GM21737 (cell line): ENCODE data around the gene CORO1C.

Experiments
- ATAC-seq: cut with Tn5 transposase; IDR thresholded peaks from one replicate; pipeline ENCODE4 v1.9.1; 2021; ENCODE audit warnings: mild to moderate bottlenecking, moderate library complexity; ENCODE audit not compliant: unreplicated experiment

The CORO1C gene

GRCh38 chr12:108653922-108654321, 77.4 kb downstream of the CORO1C start:
- no peak for ATAC-seq

GRCh38 chr12:108653082-108653516, 78.2 kb downstream of the CORO1C start:
- no peak for ATAC-seq

DNA sequence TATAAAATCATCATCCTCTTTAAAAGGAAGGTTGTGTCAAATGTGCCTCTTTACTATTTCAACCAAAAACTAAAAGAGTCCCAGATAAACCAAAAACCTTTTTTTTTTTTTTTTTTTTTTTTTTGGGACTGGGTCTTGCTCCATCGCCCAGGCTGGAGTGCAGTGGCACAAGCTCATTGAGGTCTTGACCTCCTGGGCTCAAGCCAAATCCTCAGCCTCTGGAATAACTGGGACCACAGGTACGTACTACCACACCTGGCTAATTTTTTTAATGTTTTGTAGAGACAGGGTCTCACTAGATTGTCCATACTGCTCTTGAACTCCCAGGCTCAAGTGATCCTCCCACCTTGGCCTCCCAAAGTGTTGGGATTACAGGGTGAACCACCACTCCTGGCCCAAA, 81.2 kb downstream of the CORO1C start:
- no peak for ATAC-seq

DNA sequence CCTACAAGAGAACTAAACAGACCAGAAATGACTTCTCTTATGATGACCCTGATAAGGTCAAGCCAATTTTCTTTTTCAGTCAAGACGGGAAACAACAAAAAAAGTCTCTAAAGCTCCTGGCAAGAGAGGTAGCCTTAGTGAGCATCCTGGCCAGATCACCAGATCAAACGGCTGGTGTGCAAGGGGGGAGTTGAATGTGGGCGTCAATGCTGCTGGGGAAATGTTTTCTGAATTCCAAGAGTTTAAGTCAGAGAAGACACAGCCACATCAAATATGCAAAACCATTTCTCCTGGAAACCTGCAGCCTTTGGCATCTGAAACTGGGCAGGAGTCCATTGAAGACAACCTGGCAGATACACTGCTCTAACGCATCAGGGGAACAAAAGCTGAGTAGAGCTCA, 81.6 kb downstream of the CORO1C start:
- ATAC-seq = no peak

- no peak for ATAC-seq
These were observed 82.2 kb downstream of the CORO1C start for GRCh38 chr12:108649126-108649525.

- ATAC-seq = no peak
These were observed 82.9 kb downstream of the CORO1C start for GRCh38 chr12:108648371-108648770.

DNA sequence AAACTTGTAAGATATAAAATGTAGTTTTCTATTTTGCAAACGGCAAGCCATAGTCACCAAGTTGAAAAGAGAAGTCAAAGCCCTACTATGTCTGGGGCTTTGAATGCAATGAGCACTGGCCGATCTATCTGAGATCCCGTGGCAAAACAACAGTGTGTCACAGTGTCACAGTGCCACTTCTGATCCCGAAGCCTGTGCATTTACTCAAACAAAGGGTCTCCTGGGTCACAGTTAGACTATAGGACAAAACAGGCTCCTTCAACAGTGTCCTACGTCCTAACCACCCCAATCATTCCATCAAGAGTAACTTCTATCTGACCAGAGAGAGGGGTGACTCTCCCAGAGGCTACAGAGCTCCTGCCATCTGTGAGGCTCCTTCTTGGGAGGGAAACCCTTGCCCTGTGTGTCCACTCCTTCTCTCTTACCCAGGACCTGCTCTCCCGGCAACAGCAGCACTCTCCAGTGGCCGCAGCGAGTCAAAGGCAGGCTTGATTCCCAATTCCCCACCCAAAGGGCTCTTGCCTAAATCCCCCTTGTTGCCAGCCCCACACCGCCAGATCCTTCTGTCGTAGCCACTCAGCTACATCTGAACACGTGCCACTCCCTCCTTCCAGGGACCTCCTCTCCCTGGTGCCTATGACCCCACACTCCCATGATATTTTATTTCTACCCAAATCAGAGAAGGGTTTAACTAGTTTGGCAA, 83.6 kb downstream of the CORO1C start:
- ATAC-seq = no peak

- no peak for ATAC-seq
These were observed 84.4 kb downstream of the CORO1C start for GRCh38 chr12:108646600-108647579.

- ATAC-seq = no peak
These were observed 85.4 kb downstream of the CORO1C start for GRCh38 chr12:108645686-108646599.

GRCh38 chr12:108644811-108645120, 86.6 kb downstream of the CORO1C start:
- no peak for ATAC-seq

- no peak for ATAC-seq
These were observed 87.1 kb downstream of the CORO1C start for GRCh38 chr12:108643941-108644810.

DNA sequence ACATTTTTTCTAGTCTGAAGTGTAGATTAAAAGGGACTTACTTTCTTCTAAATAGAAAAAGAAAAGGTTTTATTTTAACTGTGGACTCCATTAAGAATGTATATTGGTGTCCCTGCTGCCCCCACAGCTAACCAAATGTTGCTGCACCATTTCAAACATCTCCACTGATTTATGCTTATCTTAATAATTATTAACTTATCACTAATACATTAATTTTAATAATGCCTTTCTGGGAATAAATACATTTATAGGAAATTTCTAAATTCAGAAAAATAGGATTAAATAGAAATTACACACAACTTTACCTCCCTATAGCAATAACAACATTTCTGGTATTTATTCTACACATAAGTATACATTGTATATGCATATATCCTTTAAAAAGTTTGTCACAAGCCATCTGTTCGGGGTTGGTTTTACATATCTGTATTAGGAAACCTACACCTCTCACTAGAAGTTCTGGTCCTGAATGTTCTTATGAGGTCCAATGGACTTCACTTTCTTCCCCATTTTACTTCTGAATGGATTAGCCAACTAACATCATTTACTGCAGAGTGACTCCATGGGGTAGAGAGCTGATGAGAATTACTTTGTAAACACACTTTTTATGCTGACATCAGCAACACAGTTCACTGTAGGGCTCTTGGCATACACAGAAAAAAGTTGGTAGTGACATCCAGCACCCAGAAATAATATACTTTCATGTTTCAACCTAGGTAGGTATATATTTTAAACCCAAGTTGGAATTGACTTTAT, 88.2 kb downstream of the CORO1C start:
- ATAC-seq = no peak

GRCh38 chr12:108642269-108642870, 88.9 kb downstream of the CORO1C start:
- no peak for ATAC-seq

DNA sequence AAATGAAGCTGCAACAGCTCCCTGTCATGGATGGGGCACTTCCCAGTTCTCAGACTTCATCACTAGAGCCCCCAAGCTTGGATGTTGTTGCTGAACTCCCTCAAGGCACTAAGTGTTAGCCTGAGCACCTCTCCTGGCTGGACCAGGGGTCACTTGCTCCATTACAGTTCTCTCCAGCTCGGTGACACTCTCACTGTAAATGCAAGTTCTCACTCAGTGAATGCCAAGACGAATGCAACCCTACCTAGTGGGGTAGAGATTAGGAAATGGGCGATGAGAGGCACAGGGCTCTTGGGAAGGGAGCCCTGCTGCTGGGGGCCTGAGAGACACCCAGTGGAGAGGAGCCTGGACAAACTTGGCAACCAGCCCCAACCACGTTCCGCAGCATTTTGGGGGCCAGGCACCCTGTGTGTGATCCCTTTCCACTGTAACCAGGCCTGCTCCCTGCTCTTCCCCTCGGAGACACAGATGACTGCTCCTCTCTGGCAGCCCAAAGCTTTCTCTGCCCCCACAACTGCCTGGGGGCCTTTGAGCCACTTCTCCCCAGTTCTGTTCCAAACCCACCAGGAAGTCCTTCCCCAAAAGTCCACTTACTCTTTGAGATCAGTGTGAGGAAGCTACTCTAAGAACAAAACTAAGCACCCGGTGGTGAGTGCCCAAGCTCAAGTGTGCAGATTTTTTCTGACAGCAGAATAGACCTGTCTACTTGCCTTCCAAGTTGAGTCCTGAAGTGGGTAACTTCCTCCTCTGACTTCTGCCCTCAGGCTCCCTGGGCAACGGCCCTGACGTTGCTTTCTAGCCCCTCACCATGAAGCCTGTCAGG, 89.7 kb downstream of the CORO1C start:
- no peak for ATAC-seq

- ATAC-seq = no peak
These were observed 90.4 kb downstream of the CORO1C start for GRCh38 chr12:108640802-108641445.

DNA sequence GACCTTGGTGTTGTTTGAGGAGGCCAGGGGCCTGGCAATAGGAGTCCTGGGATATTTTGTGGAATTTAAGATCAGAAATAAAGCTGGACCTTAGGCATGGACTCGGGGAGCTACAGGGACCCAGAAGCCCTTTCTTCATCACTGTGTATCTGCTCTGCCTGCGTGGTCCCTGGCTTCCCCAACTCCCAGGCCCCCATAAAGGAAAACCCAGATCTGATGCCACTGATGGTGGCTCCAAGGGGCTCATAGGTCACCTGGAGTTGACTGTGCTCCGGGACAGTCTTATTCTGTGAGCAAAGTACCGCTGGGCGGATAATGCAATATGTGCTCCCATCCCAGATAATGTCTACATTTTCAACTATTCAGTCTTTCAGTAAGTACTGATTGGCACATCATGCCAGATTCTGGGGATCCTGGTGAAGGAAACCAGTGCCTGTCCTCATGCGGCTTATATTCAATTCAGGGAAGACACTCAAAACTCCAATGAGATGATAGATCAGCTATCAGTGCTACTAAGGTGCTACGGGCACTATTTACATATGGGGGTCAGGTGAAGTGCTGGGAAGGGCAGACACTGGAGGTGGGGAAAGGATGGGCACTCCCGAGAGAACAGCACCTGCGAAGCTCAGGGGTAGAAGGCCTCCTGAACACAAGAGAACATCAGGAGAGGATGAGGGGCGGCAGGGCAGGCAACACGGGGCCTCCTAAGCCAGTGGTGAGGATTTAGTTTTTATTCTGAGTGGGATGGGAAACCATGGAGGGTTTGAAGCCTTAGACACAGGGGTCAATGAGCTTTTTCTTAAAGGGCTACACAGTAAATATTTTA, 92.1 kb downstream of the CORO1C start:
- no peak for ATAC-seq
